ENCODE data around the gene CHRM1.

The CHRM1 gene

DNA sequence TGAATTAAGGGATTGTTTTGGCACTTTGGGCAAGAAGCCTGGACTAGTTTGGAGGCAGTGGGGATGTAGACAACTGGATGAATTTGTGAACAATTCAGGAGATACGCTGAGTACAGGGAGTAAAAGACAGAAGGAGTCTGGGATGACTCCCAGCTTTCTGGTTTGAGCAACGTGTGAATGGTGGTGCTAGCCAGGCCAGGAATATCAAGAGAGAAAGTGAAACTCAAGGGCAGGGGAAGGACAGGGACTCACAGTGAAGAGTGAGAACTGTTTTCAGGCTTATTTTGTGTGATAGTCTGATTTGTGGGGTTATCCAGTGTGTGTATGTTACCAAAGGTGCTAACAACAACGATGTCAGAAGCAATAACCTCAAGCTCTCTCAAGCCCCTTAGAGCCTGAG is 15.9 kb downstream of the CHRM1 start:
- no peak for DNase-seq (ENCODE audit: low read depth)

DNA sequence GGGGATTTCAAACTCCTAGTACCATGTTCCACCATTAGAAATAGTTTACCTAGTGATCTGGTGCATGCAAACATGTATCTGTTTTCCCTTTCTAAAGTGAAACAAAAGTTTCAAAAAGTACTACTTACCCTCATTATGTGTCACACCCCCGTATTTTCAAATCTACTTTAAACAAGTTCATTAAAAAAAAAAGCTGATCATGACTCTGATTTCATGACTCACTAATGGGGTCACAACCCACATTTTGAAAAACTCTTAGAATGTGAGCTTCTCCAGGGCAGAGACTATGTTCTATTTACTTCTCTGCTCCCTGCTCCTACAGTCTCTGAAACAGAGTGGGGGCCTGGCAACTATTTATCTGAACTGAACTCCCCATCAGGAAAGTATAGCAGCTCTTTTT is 18.2 kb downstream of the CHRM1 start:
- no peak for DNase-seq (ENCODE audit: low read depth)

DNA sequence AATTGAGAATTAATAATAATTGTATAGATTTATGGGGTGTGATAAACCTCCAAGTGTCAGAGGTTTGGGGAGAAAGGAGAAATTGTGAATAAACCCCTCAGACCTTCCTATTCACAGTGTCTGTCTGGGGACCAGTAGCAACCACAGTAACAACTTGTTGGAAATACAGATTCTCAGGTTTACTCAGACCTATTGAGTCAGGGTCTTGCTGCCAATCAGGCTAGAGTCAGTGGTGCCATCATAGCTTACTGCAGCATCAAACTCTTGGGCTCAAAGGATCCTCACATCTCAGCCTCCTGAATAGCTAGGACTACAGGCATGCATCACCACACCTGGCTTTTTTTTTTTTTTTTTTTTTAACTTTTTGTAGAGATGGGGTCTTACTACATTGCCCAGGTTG is 23.1 kb downstream of the CHRM1 start:
- DNase-seq (ENCODE audit: low read depth): no peak

DNA sequence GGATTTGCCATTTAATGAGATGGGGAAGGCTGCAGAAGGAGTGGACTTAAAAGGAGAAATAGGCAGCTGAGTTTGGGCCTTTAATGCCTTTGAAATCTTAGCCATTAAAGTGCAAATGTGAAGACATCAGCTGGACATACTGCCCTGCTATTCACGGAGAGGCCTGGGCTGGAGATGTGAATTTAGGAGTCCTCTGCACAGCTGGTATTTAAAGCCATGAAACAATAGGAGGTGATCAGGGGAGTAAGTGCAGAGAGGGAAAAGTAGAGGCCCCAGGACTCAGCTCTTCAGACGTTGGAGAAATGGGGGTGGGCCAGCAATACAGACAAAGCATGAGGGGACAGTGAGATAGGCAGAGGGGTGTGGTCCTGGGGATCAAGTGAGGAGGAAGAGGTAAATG is 23.9 kb downstream of the CHRM1 start:
- no peak for DNase-seq (ENCODE audit: low read depth)

DNA sequence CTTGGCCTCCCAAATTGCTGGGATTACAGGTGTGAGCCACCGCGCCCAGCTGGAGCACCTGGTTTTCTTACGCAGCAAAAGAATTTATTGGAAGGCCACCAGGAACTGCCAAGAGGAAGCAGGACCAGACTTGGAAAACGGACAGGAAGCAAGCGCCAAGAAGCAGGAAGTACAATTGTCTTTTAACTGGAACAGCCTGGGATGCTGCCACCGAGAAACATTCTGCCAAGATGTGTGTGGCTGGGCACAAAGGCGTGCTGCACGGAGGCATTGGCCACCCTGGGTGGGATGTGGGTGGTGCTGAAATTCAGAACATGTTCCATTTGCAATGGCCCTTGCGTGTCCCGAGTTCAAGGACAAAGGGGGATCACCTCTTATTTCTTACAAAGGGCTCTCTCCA is 25.1 kb downstream of the CHRM1 start:
- DNase-seq (ENCODE audit: low read depth): no peak

DNA sequence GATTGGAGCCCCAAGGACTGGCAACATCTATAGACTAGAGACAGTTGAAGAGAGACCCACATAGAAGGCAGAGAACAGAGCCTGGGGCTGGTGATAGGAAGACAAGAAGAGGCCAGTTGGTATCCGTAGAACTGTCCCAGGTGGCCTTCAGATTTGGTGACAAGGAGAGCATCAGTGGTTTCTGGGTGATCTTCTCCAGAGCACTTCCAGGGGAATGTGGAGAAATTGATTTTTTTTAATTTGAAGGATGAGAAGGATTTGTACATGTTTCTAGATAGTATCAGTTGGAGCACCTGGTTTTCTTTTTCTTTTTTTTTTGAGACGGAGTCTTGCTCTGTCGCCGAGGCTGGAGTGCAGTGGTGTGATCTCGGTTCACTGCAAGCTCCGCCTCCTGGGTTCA is 25.7 kb downstream of the CHRM1 start:
- no peak for DNase-seq (ENCODE audit: low read depth)

DNA sequence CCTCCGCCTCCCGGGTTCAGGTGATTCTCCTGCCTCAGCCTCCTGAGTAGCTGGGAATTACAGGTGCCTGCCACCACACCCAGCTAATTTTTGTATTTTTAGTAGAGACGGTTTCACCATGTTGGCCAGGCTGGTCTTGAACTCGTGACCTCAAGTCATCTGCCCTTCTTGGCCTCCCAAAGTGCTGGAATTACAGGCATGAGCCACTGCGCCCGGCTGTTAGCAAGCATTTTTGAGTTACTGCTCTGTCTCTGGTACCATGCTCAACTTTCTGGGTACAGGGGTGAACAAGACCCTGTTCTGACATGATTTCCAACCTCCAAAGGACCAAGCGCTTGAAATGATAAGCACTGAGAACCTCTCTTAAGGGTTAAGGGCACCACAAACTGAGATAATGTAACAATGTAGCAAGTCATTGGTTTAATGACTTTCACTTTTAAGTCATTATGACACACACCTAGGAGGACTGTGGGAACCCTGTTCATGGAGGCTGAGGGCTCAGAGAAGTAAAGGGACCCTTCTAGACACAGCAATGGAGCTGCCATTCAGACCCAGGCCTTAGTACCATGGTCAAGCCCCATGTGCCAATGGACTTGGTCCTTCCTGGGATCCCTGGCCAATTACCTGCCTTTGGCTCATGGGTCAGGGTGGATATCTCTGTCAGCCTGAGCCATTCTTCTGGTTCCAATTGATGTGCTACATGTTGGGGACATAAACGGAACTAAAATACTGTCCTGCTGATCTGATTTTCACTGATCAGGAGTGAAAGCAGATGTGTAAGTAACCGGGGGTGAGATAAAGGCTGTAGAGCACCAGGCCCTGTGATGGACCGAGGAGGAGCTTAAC is 28.9 kb downstream of the CHRM1 start:
- DNase-seq (ENCODE audit: low read depth): no peak

DNA sequence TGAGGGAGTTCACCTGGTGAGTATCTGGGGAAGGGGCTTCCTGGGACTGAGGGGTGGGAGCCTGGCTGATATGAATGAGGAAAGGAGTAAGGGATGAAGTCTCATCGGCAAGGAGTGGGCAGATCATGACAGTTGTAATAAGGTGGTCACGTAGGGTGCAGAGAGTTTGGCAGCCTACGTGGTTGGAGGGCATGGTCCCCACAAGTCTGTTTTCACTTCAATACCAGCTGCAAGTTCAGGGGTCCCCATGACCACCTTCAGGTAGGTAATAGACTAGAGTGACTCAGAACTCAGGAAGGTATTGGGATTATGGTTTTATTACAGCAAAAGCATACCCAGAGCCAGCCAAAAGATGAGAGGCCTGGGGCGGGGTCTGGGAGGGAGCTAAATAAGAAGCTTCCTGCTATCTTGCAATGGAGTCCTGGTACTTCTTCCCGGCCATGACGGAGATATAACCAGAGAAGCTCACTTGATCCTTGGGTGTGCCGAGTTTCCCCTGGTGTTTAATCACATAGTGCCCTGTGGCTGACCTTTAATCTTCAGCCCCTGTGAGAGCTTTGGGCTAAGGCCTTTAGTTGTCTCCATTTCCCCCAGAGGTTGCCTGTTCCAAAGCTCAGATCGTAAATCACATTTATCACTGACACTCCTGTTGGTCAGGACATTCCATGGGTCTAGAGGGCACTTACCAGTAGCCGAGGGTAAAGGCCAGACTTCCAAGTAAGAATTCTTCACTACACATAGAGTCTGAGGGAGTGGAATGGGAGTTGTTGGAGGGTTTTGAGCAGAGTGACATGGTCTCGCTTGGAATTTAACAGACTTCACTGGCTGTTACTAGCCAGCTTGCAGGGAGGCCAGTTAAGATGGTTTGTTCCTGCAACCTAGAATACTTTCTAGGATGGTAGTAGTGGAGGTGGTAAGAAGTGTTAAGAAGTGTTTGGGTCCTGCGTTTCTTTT is 31.4 kb downstream of the CHRM1 start:
- peak; percentile 60 for DNase-seq (ENCODE audit: low read depth)

DNA sequence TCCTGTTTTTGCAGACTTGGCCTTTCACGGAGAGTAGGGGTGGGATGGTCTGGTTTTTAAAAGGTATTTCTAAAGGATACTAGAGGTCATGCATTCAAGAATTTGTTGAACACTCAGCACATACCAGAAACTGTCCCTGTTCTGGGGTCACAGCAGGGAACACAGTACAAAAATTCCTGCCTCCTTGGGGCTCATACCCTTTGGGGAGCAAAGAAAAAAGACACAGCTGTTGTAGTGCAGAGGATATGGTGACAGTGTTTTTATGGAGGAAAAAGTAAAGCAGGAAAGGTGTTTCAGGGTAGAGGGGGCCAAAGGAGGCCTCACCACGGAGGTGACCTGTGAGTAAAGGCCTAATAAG is 32.1 kb downstream of the CHRM1 start:
- DNase-seq (ENCODE audit: low read depth): no peak

DNA sequence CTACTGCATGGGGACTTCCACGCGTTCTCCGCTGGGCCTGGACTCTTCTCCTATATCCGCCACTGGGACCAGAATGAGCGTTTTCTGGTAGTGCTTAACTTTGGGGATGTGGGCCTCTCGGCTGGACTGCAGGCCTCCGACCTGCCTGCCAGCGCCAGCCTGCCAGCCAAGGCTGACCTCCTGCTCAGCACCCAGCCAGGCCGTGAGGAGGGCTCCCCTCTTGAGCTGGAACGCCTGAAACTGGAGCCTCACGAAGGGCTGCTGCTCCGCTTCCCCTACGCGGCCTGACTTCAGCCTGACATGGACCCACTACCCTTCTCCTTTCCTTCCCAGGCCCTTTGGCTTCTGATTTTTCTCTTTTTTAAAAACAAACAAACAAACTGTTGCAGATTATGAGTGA is 32.8 kb downstream of the CHRM1 start:
- no peak for DNase-seq (ENCODE audit: low read depth)

DNA sequence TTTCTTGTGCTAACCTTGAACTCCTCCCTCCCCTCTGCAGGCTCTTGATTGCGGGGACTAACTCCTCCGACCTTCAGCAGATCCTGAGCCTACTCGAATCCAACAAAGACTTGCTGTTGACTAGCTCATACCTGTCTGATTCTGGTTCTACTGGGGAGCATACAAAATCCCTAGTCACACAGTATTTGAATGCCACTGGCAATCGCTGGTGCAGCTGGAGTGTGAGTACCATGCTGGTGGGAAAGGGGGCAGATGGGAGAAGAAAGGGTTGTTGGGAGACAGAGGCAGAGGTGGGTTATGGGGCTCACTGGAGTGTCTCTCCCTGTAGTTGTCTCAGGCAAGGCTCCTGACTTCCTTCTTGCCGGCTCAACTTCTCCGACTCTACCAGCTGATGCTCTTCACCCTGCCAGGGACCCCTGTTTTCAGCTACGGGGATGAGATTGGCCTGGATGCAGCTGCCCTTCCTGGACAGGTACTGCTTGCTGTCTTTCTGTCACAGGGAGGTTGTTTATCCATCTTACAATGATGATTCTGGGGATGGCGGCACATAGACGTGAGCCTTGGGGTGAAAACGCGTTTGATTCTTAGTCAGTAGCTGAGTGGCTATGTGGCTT is 35.9 kb downstream of the CHRM1 start:
- DNase-seq (ENCODE audit: low read depth): no peak

DNA sequence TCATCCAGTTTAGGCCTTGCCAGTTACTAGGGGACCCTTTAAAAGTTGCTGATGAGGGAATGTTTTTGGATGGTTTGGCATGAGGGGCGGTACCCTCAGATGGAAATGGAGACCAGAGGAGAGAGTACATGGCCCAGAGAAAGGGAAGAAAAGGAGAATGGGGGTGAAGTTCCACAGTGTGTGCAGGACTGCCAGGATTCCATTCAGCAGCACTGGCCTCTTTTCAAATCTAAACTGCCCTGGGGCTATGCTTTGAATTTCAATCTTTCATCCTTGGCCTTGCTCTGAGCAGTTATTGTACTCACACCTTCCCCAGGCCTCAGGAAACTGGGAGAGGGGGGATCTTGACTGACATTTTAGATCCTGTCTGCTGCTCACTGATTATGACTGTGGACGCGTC is 37.5 kb downstream of the CHRM1 start:
- no peak for DNase-seq (ENCODE audit: low read depth)

DNA sequence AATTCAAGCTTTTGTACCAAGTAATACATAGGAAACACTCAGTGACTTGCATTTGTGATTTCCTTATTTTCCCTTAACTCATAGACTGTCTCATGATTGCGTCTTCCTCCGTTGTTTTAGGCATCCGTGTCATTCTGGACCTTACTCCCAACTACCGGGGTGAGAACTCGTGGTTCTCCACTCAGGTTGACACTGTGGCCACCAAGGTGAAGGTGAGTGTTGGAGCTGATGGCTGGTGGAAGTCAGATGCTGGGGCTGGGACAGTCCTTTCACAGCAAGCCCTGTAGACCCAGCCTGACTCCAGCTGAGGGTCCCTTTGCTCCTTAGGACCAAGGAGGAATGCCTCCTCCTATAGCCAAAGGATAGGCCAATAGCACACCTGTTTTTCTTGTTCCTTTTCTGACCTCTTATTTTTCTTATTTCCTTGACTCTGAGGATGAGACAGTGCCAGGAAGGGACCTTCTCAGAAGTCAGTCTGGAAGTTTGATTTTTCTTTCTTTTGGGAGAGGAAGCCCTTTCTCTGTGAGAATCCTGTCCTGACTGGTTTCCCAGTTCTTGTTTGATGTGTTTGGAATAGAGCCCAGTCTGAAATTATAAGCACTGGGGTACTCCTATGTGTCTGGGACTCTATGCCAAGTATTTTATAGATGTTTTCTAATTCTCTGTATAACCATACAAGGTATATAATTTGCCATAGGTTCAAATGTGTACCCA is 38.2 kb downstream of the CHRM1 start:
- DNase-seq (ENCODE audit: low read depth): no peak

DNA sequence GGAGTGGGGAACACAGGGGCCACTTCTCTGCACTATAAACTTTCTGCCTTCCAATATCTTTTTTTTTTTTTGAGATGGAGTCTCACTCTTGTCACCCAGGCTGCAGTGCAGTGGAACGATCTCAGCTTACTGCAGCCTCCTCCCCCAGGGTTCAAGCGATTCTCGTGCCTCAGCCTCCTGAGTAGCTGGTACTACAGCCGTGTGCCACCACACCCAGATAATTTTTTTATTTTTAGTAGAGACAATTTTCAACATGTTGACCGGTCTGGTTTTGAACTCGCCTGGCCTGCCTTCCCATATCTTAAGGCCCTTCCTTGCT is 38.8 kb downstream of the CHRM1 start:
- DNase-seq (ENCODE audit: low read depth): no peak

DNA sequence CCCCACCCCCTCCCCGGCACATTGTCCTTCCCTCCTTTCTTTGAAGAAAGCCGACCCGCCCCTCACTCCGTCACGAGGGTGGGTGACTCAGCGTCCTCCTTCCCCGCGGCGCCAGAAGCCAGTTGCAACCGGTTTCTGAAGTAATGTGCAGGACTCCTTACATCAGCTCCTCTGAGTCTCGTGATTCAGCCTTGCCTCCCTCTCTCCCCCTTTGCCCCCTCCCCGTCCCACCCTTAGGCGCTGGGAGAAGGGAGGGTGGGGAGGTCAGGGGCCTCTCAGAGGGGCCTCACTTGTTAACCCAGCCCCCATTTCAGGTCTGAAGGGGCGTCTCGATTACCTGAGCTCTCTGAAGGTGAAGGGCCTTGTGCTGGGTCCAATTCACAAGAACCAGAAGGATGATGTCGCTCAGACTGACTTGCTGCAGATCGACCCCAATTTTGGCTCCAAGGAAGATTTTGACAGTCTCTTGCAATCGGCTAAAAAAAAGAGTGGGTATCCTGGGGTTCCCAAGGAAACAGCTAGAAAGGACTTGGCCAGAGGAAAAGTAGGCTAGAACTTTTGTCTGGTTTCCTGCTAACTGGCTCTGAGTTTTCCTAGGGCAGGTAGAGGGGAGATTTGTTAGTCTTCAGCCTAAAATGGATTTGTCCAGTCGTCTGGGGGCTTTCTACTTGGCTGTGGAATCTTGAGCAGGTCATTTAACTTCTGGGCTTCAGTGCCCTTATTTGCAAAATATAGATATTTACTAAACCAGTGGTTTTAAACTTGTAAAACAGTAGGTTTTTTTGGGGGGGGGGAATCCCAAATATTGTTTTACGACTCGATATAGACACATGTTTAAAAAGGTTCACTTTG is 39.4 kb downstream of the CHRM1 start:
- peak; percentile 87 for DNase-seq (ENCODE audit: low read depth)

DNA sequence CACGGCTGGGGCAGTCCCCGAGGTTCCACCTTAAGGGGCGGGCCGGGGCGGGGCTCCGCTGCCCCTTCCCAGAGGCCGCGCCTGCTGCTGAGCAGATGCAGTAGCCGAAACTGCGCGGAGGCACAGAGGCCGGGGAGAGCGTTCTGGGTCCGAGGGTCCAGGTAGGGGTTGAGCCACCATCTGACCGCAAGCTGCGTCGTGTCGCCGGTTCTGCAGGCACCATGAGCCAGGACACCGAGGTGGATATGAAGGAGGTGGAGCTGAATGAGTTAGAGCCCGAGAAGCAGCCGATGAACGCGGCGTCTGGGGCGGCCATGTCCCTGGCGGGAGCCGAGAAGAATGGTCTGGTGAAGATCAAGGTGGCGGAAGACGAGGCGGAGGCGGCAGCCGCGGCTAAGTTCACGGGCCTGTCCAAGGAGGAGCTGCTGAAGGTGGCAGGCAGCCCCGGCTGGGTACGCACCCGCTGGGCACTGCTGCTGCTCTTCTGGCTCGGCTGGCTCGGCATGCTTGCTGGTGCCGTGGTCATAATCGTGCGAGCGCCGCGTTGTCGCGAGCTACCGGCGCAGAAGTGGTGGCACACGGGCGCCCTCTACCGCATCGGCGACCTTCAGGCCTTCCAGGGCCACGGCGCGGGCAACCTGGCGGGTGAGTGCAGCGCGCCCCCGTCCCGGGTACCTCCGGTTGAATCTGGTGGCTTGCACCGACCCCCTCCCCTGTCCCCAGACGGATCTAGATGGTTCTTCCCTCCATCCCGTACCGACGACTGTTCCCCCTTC is 40.2 kb downstream of the CHRM1 start, which contains the start of gene SLC3A2:
SLC3A2 (plus strand) TSS at position 94 of the 776 bp plus-strand sequence; CDS start at position 222, 128 bp downstream.
- peak; percentile 57 for DNase-seq (ENCODE audit: low read depth)

DNA sequence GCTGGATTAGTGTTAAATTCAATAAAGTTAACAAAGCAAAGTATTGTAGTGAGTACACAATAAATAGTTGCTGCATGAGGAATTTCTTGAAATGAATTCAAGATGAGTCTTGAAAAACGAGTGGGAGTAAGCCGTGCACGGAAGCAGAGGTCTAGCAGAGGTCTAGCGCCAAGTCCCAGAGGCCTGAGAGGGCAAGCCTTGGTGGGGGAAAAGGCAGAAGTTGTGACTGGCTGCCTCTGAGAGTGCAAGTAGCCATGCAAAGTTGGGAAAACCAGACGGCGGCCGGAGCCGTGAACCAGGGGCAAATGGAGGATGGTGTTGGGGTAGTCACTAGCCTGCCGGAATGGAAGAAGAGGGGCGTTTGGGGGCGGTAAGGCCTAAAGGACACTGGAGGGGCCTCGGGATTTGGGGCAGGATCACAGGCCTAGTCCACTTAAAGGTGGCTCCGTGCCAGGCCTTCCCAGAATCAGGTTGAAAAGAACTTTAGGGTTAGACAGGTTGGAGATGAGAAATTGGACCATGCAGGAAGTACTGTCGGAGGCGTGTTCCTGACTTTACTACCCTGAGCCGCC is 40.8 kb downstream of the CHRM1 start:
- DNase-seq (ENCODE audit: low read depth): peak; percentile 72

DNA sequence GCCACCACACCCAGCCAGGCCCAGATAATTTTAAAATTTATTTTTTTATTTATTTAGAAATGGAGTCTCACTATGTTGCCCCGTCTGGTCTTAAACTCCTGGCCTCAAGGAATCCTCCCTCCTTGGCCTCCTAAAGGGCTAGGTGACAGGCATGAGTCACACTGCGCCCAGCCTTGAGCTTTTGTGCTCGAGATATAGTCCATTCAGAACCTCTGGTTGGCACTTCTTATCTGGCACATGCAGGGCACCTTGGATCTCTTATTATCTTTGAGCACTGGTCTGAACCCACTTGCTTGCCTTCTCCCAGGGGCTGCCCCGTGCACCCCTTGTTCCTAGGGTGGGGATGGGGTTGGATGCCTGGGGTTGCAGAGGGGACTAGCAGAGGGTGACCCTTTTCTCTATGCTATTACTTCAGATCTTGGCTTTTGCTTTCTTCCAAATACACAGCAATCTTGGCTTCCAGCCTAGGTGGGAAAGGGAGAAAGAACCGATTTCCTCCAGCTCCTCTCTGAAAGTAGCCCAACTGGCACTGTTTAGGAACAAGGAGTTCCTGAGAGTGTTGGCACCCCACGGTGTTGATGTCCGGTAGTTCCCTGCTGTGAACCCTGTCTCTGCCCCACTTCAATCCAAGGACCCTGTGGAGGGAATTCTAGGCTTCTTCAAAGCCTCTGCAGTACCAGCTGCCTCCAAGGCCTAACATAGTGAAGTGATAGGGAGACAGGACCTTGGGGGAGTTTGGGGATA is 41.8 kb downstream of the CHRM1 start:
- no peak for DNase-seq (ENCODE audit: low read depth)

DNA sequence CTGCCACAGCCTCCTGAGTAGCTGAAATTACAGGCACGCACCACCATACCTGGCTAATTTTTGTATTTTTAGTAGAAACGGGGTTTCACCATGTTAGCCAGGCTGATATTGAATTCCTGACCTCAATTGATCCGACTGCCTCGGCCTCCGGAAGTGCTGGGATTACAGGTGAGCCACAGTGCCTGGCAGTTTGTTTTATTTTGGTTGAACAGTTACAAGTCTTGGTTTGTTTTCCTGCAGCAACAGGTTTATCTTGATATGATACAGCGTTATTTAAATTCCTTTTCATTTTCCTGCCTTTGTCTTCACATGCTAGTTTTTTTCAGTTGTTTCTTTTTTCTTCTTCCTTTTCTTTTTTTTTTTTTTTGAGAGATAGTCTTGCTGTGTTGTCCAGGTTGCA is 44.5 kb downstream of the CHRM1 start:
- DNase-seq (ENCODE audit: low read depth): no peak
